ENCODE data around the gene KDM4C.
"Not testable (repeated sequence)": the region's sequence is repeated elsewhere in the genome, so short reads cannot be mapped to it uniquely, and the experiment has no call there.

The KDM4C gene

DNA sequence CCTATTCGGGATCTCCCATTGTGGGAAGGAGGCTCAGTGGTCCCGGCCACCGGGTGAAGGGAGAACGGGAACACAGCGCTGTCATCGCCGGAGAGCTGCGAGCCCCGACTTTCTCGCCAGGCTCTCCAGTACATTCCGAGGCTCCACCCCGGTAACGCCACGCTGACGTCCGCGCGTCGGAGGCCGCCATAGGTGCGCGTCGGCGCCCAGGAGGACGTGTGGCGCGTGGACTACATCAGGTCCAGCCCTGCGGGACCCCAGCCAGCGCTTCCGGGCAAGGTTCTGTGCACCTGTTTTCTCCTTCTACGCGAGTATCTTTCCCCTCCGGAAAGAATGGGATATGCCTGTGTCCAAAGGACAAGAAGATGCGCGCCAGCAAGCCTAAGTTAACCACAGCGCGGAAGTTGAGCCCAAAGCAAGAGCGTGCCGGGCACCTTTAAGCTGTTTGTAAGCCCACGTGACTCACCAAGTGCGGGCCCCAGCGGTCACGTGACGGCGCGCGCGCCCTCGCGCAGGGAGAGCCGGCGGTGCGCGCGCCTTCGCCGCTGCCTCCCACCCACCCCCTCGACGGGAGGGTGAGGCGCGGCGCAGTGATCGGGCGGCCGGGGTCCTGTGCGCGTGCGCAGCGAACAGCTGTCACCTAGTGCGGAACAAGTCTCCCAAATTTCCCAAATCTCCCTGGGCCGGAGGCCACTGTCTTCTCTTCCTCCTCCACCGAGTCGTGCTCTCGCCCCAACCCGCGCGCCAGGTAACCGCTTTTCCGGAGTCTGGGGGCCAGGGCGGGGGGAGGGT lies at the start of gene KDM4C:
KDM4C (plus strand) TSS at position 518 of the 792 bp plus-strand sequence. CDS start 35,016 bp downstream, outside the sequence.
- DNase-seq, result peak; percentile 94

DNA sequence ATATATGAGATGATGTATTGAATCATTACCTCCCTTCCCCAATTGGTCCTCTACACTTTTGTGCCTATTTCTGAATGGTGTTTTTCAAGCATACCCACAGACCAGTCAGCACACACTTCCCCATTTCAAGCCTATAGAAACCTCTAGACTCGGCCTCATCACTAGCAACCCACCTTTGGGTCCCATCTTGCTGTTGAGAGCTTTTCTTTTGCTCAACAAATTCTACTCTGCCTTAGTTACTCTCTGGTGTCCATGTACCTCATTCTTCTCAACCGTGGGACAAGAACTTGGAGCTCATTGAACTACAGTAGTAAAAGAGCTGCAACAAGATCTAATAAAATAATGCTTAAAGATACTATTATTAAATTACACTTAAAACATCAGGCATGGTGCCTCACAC lies 49.0 kb upstream of the KDM4C start:
- no peak for DNase-seq

DNA sequence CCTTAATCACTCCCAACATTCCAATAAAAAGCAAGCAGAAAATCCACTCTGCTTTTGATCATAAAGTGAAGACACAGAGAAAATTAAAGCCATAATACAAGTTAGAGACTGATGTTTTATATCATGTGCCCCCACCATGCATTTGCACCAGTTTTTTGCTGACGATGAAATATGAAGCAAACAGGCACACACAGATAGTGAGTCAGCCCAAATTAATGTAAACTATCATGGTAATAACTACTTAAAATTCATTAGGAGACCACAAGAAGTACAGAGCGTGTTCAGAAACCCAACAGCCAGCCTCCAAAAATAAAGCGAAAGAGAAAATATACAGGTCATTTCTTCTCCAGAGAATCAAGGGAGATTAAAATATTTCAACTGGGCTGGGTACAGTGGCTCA lies 46.4 kb upstream of the KDM4C start:
- peak; percentile 36 for DNase-seq

DNA sequence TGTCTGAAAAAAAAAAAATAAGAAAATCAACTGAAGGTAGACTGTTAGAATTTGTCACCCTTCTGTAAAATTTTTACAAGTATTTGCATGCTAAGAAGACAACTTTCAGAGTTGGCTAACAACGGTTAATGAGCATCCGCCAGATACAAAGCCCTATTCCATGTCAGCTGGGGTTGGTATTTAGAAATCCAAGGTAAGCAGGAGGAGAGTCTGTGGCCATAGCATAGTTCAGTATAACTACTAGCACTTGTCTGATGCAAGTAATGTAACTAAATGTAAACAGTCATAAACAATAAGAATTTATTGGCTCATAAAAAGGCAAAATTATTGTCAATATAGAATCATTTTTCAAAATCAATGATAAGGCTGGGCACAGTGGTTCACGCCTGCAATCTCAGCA lies 45.7 kb upstream of the KDM4C start:
- no peak for DNase-seq

DNA sequence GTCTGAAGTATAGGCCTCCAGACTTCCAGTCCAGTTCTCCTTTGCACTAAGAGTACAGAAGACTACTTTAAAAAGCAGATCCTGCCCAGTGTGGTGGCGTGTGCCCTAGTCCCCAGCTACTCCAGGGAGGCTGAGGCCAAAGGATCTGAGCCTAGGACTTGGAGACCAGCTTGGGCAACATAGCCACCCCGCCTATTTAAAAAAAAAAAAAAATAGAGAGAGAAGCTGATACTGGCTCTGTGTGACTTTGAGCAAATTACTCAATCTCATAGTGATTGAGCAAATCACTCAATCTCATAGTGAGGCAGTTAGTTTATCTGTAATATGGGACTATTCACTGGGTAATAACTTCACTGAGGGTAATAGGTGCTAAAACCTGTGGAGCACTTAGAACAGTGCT lies 43.6 kb upstream of the KDM4C start:
- no peak for DNase-seq

DNA sequence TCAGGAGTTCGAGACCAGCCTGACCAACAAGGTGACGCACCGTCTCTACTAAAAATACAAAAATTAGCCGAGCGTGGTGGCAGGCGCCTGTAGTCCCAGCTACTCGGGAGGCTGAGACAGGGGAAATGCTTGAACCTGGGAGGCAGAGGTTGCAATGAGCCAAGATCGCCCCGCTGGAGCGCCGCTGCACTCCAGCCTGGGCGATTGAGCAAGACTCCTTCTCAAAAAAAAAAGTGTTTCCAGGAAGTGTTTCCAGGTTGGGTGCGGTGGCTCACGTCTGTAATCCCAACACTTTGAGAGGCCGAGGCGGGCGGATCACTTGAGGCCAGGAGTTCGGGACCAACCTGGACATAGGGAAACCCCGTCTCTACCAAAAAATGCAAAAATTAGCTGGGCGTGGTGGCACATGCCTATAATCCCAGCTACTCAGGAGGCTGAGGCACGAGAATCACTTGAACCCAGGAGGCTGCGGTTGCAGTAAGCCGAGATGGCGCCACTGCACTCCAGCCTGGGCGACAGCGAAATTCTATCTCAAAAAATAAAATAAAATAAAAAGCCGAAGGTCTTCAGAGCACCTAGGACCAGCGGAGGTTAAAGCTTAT lies 42.5 kb upstream of the KDM4C start:
- not testable (repeated sequence) for DNase-seq

DNA sequence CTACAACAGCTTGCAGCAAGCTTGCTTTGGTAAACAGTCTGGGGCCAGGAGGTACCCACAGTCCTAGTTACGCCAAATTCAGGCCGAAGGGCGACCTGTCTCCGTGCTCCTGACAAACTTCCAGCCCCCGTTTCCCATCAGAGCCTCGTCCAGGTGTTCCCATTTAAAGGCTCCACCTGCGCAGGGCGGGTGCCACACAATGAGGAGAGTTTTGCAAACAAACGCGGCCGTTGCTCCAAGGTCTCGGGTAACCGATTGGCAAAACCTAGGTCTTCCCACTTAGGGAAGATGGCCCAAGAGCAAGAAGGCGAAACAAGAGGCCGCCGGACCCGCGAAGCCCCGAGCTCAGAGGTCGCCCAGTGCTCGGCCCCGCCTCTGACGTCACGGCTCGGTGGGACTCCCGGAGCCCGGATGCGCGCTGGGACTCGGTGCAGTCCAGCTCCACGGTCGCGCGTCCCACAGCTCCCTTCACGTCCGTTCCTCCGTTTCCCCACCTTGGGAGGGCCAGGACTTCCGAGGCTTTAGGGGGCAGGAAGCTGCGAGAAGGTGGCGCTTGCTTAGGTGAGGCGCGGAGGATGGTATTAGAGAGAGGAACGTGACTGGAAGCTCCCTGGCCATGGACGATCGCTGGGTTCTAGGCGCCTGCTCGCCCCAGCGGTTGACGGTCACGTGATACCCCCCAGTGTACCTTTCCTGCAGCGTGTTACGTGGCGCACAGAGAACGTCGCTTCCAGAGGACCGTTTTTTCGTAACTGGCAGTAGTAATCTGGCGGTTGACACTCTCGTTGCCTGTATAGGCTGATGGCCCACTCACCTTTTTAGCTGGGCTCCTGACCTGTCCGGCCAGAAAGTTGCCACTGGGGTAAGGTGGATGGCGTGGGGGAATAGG lies 41.8 kb upstream of the KDM4C start:
- DNase-seq, result peak; percentile 8

DNA sequence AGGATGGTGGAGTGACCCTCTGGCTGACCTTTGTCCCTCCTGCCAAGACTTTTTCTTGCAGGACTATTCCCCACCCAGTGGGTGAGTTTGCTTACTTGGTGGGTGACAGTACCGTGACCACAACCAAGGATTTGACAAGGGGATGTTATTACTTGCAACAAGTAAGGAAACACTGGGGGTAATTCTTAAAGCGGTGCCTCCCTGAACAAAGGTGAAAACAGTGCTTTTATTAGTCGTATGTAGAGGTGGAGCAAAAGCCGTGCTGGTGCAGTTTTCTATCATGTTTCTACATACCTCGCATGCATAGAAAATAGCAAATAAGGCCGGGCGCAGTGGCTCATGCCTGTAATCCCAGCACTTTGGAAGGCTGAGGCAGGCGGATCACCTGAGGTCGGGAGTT lies 41.0 kb upstream of the KDM4C start:
- DNase-seq, result no peak

DNA sequence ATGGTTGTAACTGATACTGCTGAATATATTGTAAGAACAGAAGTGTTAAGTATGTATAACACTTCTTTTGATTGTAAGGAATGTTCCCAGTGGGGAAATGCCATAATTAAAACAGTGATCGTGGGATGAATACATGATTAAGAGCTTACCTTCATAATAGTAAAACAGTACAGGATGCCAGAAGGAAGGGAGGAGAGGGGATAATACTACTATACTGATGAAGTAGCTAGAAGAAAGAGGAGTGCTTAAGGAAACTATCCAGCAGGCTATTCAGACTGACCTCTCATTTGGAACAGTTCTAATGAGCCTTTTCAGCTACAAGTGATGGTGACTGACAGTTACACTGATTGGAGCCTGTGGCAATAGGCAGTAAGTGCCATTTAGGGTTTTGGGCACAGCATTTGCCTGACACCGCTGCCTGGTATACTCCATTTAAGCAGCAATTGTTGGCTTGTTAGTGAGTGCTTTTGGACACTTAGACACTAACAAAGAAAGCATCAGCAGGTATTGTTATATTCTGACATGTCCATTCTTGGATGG lies 33.8 kb upstream of the KDM4C start:
- DNase-seq, result no peak

DNA sequence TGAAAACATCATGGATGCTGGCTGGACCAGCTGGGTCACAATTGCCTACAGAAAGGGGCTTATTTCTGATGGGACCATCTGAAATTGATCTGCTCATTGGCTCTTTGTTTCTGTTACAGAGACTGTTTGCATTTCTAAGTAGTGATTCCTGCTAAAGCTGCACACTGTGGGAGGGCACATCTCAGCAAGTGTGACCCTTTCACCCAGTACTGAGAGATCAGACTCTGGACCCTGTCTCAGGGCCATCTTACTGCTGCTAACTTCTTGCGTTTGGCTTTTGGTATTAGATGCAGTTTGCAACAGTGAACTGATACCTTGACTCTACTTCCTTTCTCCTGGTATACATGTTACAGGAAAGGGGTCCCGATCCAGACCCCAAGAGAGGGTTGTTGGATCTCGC lies 24.5 kb upstream of the KDM4C start:
- no peak for DNase-seq

DNA sequence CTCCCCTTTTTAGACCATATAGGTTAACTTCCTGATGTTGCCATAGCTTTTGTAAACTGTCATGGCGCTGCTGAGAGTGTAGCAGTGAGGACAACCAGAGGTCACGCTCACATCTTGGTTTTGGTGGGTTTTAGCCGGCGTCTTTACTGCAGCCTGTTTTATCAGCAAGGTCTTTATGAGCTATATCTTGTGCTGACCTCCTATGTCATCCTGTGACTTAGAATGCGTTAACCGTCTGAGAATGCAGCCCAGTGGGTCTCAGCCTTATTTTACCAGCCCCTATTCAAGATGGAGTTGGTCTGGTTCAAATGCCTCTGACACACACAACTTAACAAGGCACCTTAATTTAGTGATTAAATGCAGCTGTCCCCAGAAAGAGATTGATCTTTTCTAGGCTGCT lies 23.9 kb upstream of the KDM4C start:
- no peak for DNase-seq

DNA sequence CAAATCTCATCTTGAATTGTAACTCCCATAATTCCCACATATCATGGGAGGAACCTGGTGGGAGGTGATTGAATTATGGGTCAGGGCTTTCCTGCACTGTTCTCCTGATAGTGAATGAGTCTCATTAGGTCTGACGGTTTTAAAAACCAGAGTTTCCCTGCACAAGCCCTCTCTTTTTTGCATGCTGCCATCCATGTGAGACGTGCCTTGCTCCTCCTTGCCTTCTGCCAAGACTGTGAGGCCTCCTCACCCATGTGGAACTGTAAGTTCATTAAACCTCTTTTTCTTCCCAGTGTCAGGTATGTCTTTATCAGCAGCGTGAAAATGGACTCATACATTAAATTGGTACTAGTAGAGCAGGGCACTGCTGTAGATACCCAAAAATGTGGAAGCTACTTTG lies 22.4 kb upstream of the KDM4C start:
- DNase-seq, result no peak

DNA sequence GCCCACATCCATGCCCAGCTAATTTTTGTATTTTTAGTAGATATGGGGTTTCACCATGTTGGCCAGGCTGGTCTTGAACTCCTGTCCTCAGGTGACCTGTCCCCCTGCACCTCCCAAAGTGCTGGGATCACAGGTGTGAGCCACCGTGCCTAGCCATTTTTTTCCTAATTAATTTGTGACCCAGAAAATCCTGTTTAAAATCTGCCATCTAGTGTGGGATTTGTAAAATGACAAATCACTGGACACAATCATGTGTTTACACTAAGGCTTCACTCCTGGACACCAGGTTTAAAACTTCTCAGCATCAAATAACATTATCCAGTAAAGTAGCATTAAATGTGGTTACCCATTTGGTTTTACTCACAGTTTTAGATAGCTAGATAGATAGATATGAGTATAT lies 18.6 kb upstream of the KDM4C start:
- DNase-seq, result peak; percentile 3

DNA sequence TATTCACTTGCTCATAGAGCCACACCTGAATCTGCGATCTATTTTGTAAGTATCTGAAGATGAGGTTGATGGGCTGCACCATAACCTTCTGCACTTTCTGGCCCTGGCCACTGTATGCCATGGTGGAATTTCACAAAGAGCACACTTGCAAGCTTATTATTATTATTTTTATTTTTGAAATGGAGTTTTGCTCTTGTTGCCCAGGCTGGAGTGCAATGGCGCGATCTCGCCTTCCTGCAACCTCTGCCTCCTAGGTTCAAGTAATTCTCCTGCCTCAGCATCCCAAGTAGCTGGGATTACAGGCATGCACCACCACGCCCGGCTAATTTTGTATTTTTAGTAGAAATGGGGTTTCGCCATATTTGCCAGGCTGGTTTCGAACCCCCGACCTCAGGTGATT lies 8.9 kb upstream of the KDM4C start:
- not testable (repeated sequence) for DNase-seq

DNA sequence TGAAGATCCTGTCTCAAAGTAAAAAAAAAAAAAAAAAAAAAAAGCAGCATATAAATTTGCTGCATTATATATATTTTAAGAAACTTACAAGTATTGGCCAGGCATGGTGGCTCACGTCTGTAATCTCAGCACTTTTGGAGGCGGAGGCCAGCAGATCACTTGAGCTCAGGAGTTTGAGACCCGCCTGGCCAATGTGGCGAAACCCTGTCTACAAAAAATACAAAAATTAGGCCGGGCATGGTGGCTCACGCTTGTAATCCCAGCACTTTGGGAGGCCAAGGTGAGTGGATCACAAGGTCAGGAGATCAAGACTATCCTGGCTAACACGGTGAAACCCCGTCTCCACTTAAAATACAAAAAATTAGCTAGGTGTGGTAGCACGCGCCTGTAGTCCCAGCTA lies 2.9 kb upstream of the KDM4C start:
- DNase-seq, result not testable (repeated sequence)

DNA sequence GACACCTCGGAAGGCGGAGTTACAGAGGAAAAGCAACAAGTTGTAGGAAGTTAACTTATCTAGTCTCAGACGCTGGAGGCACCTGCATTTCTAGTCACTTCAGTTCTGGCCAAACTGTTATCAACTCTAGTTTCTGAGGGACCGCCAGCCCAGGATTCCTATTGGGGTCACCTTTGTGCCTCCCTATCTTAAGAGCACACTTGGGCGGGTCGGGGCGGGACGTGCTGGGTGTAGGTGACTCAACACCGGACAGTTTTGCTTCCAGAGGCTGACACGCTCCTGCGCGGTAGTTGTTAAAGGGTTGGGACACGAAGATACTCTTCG lies 679 bp upstream of the KDM4C start:
- peak; percentile 60 for DNase-seq

DNA sequence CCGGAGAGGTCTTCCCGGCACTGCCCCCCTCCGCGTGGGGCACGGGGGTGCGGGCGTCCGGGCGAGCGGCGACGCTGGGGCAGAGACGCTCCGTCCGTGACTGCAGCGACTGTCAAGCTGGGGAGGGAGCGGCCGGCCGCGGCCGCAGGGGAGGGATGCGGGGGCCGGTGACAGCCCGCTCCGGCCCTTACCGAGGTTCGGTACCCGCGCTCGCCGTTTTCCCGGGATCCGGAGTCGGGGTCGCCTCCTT lies 400 bp downstream of the KDM4C start:
- no peak for DNase-seq

DNA sequence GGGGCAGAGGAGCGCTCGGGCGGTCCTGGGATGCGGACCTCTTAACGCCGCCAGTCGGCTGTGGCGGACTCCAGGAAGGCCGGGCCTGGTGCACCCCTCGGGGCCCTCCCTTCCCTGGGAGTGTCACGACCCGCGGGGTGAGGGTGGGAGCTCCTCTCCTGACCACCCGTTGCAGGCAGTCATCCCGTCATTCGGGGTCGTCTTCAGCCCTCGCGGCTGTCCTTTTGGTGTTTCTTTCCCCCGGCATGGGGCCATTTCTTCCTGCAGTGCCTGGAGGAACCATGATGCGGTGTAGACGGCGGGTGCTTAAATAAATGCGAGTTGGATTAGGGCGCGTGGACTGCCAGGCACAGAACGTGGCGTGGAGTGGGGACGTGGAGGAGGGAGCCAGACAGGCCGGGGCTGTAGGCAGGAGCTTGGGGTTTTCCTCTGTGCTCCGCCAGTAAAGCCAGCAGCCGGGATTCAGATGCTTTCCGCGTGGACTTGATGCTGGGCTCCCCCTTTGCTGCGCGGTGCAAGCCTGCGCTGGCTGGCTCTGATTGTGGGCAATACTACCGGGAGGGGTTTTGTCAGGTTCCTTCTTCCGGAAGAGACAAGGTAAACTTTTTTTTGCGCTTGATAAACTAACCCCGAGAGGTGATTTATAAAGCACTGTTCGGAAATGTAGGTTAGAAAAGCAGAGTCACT lies 868 bp downstream of the KDM4C start:
- DNase-seq, result no peak

DNA sequence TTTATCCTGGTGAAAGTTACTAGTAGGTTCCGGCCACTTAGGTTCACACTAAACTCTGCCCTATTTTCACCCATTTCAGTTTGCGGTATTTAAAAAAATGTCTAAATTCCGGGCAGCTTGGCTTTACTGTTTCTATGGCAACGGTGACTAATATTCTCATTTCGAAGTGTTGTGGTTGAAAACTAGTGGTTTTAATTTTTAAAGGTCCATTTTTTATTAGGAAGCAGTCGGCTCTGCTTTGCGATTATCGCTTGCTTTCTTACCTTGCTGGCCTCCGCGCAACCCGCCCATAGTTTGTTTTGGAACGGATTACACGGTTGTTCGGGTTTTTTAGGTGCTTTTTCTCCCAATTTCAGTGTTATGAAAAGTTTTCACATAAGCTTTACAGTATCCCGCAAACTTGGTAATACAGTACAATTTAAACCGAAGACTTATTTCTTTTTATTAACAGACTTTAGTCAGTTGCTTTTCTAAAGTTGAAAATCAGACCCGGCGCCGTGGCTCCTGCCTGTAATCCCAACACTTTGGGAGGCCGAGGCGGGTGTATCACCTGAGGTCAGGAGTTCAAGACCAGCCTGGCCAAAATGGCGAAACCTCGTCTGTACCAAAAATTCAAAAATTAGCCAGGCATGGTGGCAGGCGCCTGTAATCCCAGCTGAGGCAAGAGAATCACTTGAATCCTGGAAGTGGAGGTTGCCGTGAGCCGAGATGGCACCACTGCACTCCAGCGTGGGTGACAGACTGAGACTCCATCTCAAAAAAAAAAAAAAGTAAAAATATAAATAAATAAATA lies 1.6 kb downstream of the KDM4C start:
- peak; percentile 85 for DNase-seq

DNA sequence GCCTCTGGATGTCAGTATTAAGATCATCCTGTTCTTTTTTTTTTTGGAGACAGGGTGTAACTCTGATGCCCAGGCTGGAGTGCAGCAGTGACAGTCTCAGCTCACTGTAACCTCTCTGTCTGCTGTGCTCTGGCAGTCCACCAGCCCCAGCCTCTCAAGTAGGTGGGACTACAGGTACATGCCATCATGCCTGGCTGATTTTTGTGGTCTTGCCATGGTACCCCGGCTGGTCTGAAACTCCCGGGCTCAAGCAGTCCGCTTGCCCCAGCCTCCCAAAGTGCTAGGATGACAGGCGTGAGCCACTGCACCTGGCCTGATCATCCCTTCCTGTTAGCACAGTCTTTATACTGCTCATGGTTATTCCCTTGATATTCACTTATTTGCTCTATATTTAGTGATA lies 3.5 kb downstream of the KDM4C start:
- no peak for DNase-seq

DNA sequence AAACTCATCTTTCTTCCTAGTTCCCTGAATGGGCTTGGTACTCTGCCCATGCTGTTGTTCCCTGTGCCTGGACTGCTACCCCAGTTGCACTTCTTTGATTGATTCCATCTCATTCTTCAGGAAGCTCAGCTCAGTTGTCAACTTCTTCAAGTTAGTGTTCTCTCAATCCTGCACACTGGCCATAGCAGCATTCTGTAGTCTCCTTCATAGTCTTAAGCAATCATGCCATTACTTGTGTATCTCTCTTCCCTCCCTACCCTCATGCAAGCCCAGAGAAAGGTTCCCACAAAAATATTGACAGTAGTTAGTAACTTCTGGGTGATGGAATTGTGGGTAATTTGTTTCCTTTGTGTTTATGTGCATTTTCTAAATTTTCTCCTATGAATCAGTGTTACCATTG lies 5.5 kb downstream of the KDM4C start:
- no peak for DNase-seq

DNA sequence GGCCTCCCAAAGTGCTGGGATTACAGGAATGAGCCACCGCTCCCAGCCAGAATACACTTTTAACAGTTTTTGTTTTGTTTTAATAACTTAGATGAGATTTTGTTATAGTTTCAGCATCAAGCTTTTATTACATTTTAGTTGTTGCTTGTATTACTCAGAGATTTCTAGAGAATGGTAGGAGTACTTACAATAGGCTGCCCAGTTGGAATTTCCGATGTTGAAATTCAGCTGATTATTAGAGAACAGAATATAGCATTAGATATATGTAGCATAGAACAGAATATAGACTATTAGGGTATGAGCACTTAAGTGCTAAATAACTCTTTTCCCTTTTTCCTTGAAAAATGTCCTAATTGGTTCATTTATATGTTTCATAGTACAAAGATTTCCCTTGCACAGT lies 6.2 kb downstream of the KDM4C start:
- no peak for DNase-seq

DNA sequence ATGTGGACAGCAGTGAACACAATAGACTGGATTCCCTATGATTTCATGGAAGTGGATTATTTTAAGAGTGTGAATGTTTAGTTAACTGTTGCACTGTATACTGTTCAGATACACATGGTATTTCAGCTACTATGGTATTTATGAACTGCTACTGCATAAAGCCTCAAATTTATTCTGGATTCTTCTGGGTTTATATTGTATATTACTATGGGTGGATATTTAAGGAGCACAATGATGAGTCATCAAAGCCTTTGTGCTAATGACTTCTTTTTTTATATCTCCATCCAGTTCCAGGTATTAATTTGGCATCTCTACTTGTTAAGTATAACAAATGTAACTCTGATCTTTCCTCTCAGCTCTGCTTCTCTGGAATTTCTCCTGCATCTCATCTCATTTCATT lies 6.8 kb downstream of the KDM4C start:
- DNase-seq, result no peak

All from fibroblast of skin of right quadriceps (primary cell).